Measurements from ENCODE around the gene MFAP3. TPM values are rescaled to one million over a fixed set of nuclear protein-coding genes. Genes with fewer than 3 reads are reported as not detected.

MFAP3 gene
- total and polyA plus RNA-seq, 2 of the 13 experiments (the other 11 are each of a cell fraction or from before 2014, with no cell fraction given) = 12.1 to 28.3 TPM

DNA sequence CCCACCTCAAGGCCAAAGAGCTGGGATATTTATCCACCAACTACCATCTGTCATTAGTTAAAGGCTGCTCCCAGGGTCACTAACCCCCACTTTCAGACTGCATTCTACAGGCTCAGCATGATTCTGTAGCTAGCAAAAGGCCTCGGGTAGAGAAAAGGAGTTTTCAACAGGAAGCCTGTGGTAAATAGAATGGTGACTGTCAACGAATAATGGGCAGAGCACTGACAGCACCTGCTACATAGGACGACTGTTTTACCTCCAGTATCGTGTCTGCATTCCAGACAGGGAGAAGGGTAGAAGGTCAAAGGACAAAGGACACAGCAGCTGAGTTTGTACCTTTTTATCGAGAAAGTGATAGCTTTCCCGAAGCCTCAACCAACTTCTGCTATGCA is 20.3 kb downstream of the MFAP3 start:
- H3K9ac ChIP-seq (ENCODE audit: insufficient read depth, low read depth, low read length) = no peak overlapping the region
- ChIA-PET POLR2A (no interaction called here), CTCF (ENCODE audit: low intra/inter-chr PET ratio, low total read pairs) (no interaction called here)
- no peaks in the 10 kb centered on the region for H3K36me3 ChIP-seq (replicated peaks in 1 of 2; ENCODE audit: control insufficient read depth in 1 of 2, insufficient read depth in 2 of 2, low read length in 2 of 2)
- H3K4me2 ChIP-seq (ENCODE audit: low read depth, low read length) = no peak overlapping the region
- 25% methylated on average over 6 of the region's 6 CpGs for WGBS (ENCODE audit: low lambda C conversion rate)
- no peaks in the 10 kb centered on the region for H3K79me2 ChIP-seq (ENCODE audit: insufficient read depth, low read length)
- H2AFZ ChIP-seq (ENCODE audit: low read length) = no peak overlapping the region
- ATAC-seq = peak; percentile 23; the same call in 1 of the 3 replicates
- intact Hi-C loops (cut with micrococcal nuclease; ENCODE audit: unreplicated experiment) = no loop called here
- TF ChIP-seq, protein P1, sequence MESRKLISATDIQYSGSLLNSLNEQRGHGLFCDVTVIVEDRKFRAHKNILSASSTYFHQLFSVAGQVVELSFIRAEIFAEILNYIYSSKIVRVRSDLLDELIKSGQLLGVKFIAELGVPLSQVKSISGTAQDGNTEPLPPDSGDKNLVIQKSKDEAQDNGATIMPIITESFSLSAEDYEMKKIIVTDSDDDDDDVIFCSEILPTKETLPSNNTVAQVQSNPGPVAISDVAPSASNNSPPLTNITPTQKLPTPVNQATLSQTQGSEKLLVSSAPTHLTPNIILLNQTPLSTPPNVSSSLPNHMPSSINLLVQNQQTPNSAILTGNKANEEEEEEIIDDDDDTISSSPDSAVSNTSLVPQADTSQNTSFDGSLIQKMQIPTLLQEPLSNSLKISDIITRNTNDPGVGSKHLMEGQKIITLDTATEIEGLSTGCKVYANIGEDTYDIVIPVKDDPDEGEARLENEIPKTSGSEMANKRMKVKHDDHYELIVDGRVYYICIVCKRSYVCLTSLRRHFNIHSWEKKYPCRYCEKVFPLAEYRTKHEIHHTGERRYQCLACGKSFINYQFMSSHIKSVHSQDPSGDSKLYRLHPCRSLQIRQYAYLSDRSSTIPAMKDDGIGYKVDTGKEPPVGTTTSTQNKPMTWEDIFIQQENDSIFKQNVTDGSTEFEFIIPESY (CRISPR knock-in tag; IDR thresholded peaks at IDR 0.05) = no peak
- no peak for TF ChIP-seq BRCA1 (CRISPR knock-in tag; IDR thresholded peaks at IDR 0.05)
- 0 out of 2 replicates have a peak, but pooled peaks have one; percentile 22 for TF ChIP-seq POLR2G (IDR thresholded peaks at IDR 0.05; ENCODE audit: low read depth, low read length)
- no peak overlapping the region for H3K4me3 ChIP-seq (replicated peaks in 1 of 3; ENCODE audit: insufficient read depth in 1 of 3, low read depth in 2 of 3, low read length in 3 of 3)
- no peaks in the 10 kb centered on the region for H4K20me1 ChIP-seq (ENCODE audit: insufficient read depth, low read length)
- H3K9me3 ChIP-seq (ENCODE audit: low read length) = no peaks in the 10 kb centered on the region
- BruUV-seq (replicated peaks) = no TSS peak
- no peak for DNase-seq (ENCODE audit: low spot score)
- no peak overlapping the region for H3K27ac ChIP-seq (ENCODE audit: extremely low read length, insufficient read depth, low read length)
- in situ Hi-C loops (cut with HindIII; ENCODE audit: extremely low pct_ligation_motif_present, low pct_unique_long_range_greater_than_20kb) = loop anchor here (25.0 kb wide), 1 partner anchor 553 kb away; no protein-coding TSS in a partner anchor
- peaks cover 9% of the 10 kb centered on the region; the same call in 1 of the 2 replicates for H3K4me1 ChIP-seq (ENCODE audit: insufficient read depth, low read length)
- no peaks in the 10 kb centered on the region for H3K27me3 ChIP-seq (ENCODE audit: control insufficient read depth in 1 of 2, insufficient read depth in 2 of 2, low read length in 2 of 2)
- no peak for FAIRE-seq

DNA sequence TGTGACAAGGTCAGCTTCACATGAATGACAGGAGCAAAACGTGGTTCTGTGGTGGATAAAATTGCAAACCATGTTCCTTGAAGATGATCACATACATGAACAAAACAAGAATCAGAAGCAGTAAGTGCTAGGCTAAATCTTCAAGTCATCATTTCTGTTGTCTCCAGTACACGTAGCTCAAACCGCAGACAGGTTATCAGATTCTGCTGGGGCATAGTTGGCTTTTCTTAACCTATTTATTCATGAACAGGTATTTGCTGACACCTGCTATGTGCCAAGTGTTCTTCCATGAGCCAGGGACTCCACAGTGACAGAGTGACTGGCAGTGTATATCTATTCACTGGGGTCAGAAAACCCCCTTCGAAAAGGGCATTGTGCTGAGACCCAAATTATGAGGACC is 20.8 kb downstream of the MFAP3 start:
- no peaks in the 10 kb centered on the region for H4K20me1 ChIP-seq (ENCODE audit: insufficient read depth, low read length)
- ChIA-PET POLR2A (no interaction called here), CTCF (ENCODE audit: low intra/inter-chr PET ratio, low total read pairs) (no interaction called here)
- H3K27me3 ChIP-seq (ENCODE audit: control insufficient read depth in 1 of 2, insufficient read depth in 2 of 2, low read length in 2 of 2) = no peaks in the 10 kb centered on the region
- no peak for DNase-seq (ENCODE audit: low spot score)
- H3K4me3 ChIP-seq (replicated peaks in 1 of 3; ENCODE audit: insufficient read depth in 1 of 3, low read depth in 2 of 3, low read length in 3 of 3) = no peak overlapping the region
- H3K9me3 ChIP-seq (ENCODE audit: low read length) = no peaks in the 10 kb centered on the region
- no peaks in the 10 kb centered on the region for H3K79me2 ChIP-seq (ENCODE audit: insufficient read depth, low read length)
- no peak overlapping the region for H3K27ac ChIP-seq (ENCODE audit: extremely low read length, insufficient read depth, low read length)
- no peak for ATAC-seq
- no peak overlapping the region for H3K9ac ChIP-seq (ENCODE audit: insufficient read depth, low read depth, low read length)
- no peaks in the 10 kb centered on the region for H3K36me3 ChIP-seq (replicated peaks in 1 of 2; ENCODE audit: control insufficient read depth in 1 of 2, insufficient read depth in 2 of 2, low read length in 2 of 2)
- intact Hi-C loops (cut with micrococcal nuclease; ENCODE audit: unreplicated experiment) (no loop called here), in situ Hi-C loops (cut with HindIII; ENCODE audit: extremely low pct_ligation_motif_present, low pct_unique_long_range_greater_than_20kb) (loop anchor here (25.0 kb wide), 1 partner anchor 553 kb away; no protein-coding TSS in a partner anchor)
- FAIRE-seq = no peak
- 69% methylated on average over 4 of the region's 4 CpGs for WGBS (ENCODE audit: low lambda C conversion rate)
- H3K4me1 ChIP-seq (ENCODE audit: insufficient read depth, low read length) = peaks cover 9% of the 10 kb centered on the region; the same call in 1 of the 2 replicates
- BruUV-seq (replicated peaks) = no TSS peak
- H3K4me2 ChIP-seq (ENCODE audit: low read depth, low read length) = no peak overlapping the region
- no peak overlapping the region for H2AFZ ChIP-seq (ENCODE audit: low read length)
- TF ChIP-seq CAMTA2 (CRISPR knock-in tag; IDR thresholded peaks at IDR 0.05; ENCODE audit: borderline replicate concordance) (no peak), ZMAT3 (CRISPR knock-in tag; conservative IDR thresholded peaks at IDR 0.05) (no peak), KLF12 (CRISPR knock-in tag; IDR thresholded peaks at IDR 0.05; ENCODE audit: borderline replicate concordance) (no peak), NBN (conservative IDR thresholded peaks at IDR 0.05) (no peak), MXD1 (CRISPR knock-in tag; IDR thresholded peaks at IDR 0.05) (no peak), ZNF142 (CRISPR knock-in tag; IDR thresholded peaks at IDR 0.05) (no peak), KDM5B (CRISPR knock-in tag; IDR thresholded peaks at IDR 0.05; ENCODE audit: borderline replicate concordance) (no peak), ZNF460 (CRISPR knock-in tag; IDR thresholded peaks at IDR 0.05; ENCODE audit: borderline replicate concordance) (no peak)
